H1 (cell line): Measurements from ENCODE around the gene EPB41L4B. TPM values are rescaled to one million over a fixed set of nuclear protein-coding genes. Genes with fewer than 3 reads are reported as not detected.

Experiments
- CTCF ChIA-PET: fragments of 300-600 bp; sonication (Branson Sonifier 250); formaldehyde crosslinking; loops from one replicate; lab custom pipeline; 2021; ENCODE audit not compliant: partially characterized antibody; lab: Charles Lee
- POLR2A ChIA-PET: fragments of 300-600 bp; sonication (Branson Sonifier 250); formaldehyde crosslinking; loops from one replicate; lab custom pipeline; 2021; ENCODE audit warnings: inconsistent platforms; ENCODE audit not compliant: partially characterized antibody; lab: Charles Lee
- DNase-seq, 2 experiments: peaks; one replicate each; pipeline versions ENCODE4 v3.0.0 to v3.0.0-alpha.2; 2010 to 2022; ENCODE audit warnings: low spot score in 2 of 2, low read depth in 1 of 2, mixed read lengths in 1 of 2
- FAIRE-seq: peaks from 2 replicates; lab custom pipeline; 2011; peaks lifted over from hg19 to GRCh38; lab: Jason Lieb, UNC
- H2AFZ ChIP-seq: 2 replicates; pipeline ENCODE4 v1.8.1; 2012; ENCODE audit warnings: low read length, inconsistent platforms
- H2AK5ac ChIP-seq: 2 replicates; pipeline ENCODE4 v1.6.1; 2013; ENCODE audit warnings: low read depth, low read length
- H2BK120ac ChIP-seq: replicated peaks from 2 replicates; pipeline ENCODE3; 2013; ENCODE audit warnings: low read depth, low read length, inconsistent platforms
- H2BK12ac ChIP-seq: 2 replicates; pipeline ENCODE4 v1.6.1; 2013; ENCODE audit warnings: low read depth, low read length
- H2BK15ac ChIP-seq: 2 replicates; pipeline ENCODE4 v1.6.1; 2013; ENCODE audit warnings: low read length
- H2BK20ac ChIP-seq: 2 replicates; pipeline ENCODE4 v1.6.1; 2013; ENCODE audit warnings: low read length
- H2BK5ac ChIP-seq: 2 replicates; pipeline ENCODE4 v1.6.1; 2013; ENCODE audit warnings: low read depth, low read length
- H3K14ac ChIP-seq: 2 replicates; pipeline ENCODE4 v1.6.1; 2013; ENCODE audit warnings: inconsistent platforms; ENCODE audit not compliant: insufficient read length
- H3K18ac ChIP-seq: 2 replicates; pipeline ENCODE4 v1.6.1; 2013; ENCODE audit warnings: low read length; ENCODE audit errors: extremely low read depth
- H3K23ac ChIP-seq: 2 replicates; pipeline ENCODE4 v1.6.1; 2013; ENCODE audit warnings: inconsistent platforms; ENCODE audit not compliant: insufficient read length
- H3K23me2 ChIP-seq: 2 replicates; pipeline ENCODE4 v1.6.1; 2013; ENCODE audit warnings: low read depth, low read length
- H3K27ac ChIP-seq: 2 replicates; pipeline ENCODE4 v1.6.1; 2011; ENCODE audit warnings: low read depth, low read length, inconsistent platforms
- H3K27me3 ChIP-seq, 4 experiments: replicated peaks in 1 of 4; 1 replicate in 1 of 4; 2 replicates in 3 of 4; pipeline versions ENCODE4 v1.6.1 to v1.8.1; 2011 to 2013; ENCODE audit warnings: low read length in 3 of 4, mild to moderate bottlenecking in 3 of 4, inconsistent platforms in 2 of 4, mixed read lengths in 2 of 4, moderate library complexity in 1 of 4; ENCODE audit not compliant: control insufficient read depth in 3 of 4, insufficient read depth in 3 of 4; ENCODE audit errors: extremely low read depth in 1 of 4
- H3K36me3 ChIP-seq, 4 experiments: 2 replicates each; pipeline versions ENCODE4 v1.6.1 to v1.8.1; 2011 to 2013; ENCODE audit warnings: mild to moderate bottlenecking in 4 of 4, low read length in 3 of 4, moderate library complexity in 2 of 4, control low read depth in 1 of 4, inconsistent platforms in 1 of 4; ENCODE audit not compliant: insufficient read depth in 4 of 4, control insufficient read depth in 2 of 4
- H3K4ac ChIP-seq: replicated peaks from 2 replicates; pipeline ENCODE3; 2013; ENCODE audit warnings: low read length, low read depth, mixed read lengths, inconsistent platforms; ENCODE audit not compliant: insufficient read length
- H3K4me1 ChIP-seq, 4 experiments: replicated peaks in 1 of 4; 1 replicate in 1 of 4; 2 replicates in 3 of 4; pipeline versions ENCODE4 v1.6.1 to v1.8.1; 2011 to 2013; ENCODE audit warnings: low read length in 3 of 4, inconsistent platforms in 2 of 4, mixed read lengths in 1 of 4; ENCODE audit not compliant: insufficient read depth in 4 of 4, control insufficient read depth in 3 of 4
- H3K4me2 ChIP-seq, 2 experiments: 2 replicates each; pipeline versions ENCODE4 v1.6.1 to v1.8.1; 2011 to 2013; ENCODE audit warnings: low read depth in 2 of 2, low read length in 2 of 2, control low read depth in 1 of 2, inconsistent platforms in 1 of 2, mild to moderate bottlenecking in 1 of 2; ENCODE audit not compliant: insufficient read depth in 1 of 2
- H3K4me3 ChIP-seq, 4 experiments: fragments of 200-600, 300-600 bp in 1 of 4; sonication (generic), shearing (Covaris generic), sonication (Bioruptor Twin) in 1 of 4; 2 replicates each; pipeline versions ENCODE4 v1.5.1 to v1.8.1; 2011 to 2016; ENCODE audit warnings: low read length in 4 of 4, low read depth in 3 of 4, control low read depth in 2 of 4, inconsistent platforms in 2 of 4, mild to moderate bottlenecking in 2 of 4, mixed read lengths in 1 of 4, moderate library complexity in 1 of 4; ENCODE audit not compliant: insufficient read depth in 2 of 4; ENCODE audit errors: extremely low read depth in 1 of 4
- H3K56ac ChIP-seq: replicated peaks from 2 replicates; pipeline ENCODE3; 2013; ENCODE audit warnings: low read depth, mild to moderate bottlenecking, mixed read lengths, low read length, inconsistent platforms; ENCODE audit not compliant: insufficient read length
- H3K79me1 ChIP-seq: 2 replicates; pipeline ENCODE4 v1.6.1; 2013; ENCODE audit warnings: low read depth, low read length, control low read depth
- H3K79me2 ChIP-seq, 2 experiments: 2 replicates each; pipeline versions ENCODE4 v1.6.1 to v1.8.1; 2012 to 2013; ENCODE audit warnings: low read length in 2 of 2, mild to moderate bottlenecking in 2 of 2, inconsistent platforms in 1 of 2; ENCODE audit not compliant: insufficient read depth in 2 of 2, control insufficient read depth in 1 of 2
- H3K9ac ChIP-seq, 4 experiments: replicated peaks in 1 of 4; 1 replicate in 1 of 4; 2 replicates in 3 of 4; pipeline versions ENCODE4 v1.6.1 to v1.8.1; 2011 to 2013; ENCODE audit warnings: low read depth in 3 of 4, low read length in 3 of 4, control low read depth in 2 of 4, mild to moderate bottlenecking in 2 of 4, moderate library complexity in 2 of 4, inconsistent platforms in 1 of 4; ENCODE audit errors: extremely low read depth in 1 of 4
- H3K9me3 ChIP-seq, 2 experiments: 2 replicates each; pipeline versions ENCODE4 v1.6.1 to v1.8.1; 2012 to 2013; ENCODE audit warnings: mild to moderate bottlenecking in 2 of 2, moderate library complexity in 2 of 2, control low read depth in 1 of 2, inconsistent platforms in 1 of 2, low read depth in 1 of 2, low read length in 1 of 2, mixed read lengths in 1 of 2; ENCODE audit not compliant: insufficient read depth in 2 of 2
- H4K20me1 ChIP-seq, 2 experiments: replicated peaks in 1 of 2; 2 replicates each; pipeline versions ENCODE3 to v1.8.1; 2011 to 2013; ENCODE audit warnings: inconsistent platforms in 2 of 2, low read length in 2 of 2, mild to moderate bottlenecking in 1 of 2; ENCODE audit not compliant: insufficient read depth in 2 of 2, control insufficient read depth in 1 of 2
- H4K5ac ChIP-seq: 2 replicates; pipeline ENCODE4 v1.6.1; 2013; ENCODE audit warnings: low read length, low read depth, mixed read lengths, inconsistent platforms; ENCODE audit not compliant: insufficient read length
- H4K8ac ChIP-seq: 2 replicates; pipeline ENCODE4 v1.8.0; 2013; ENCODE audit warnings: mild to moderate bottlenecking, moderate library complexity, low read length, inconsistent platforms; ENCODE audit not compliant: insufficient read depth; ENCODE audit errors: extremely low read depth
- H4K91ac ChIP-seq: replicated peaks from 2 replicates; pipeline ENCODE3; 2013; ENCODE audit warnings: low read length, mixed read lengths, inconsistent platforms; ENCODE audit not compliant: insufficient read length
- CBX5 ChIP-seq: fragments of 300-800, 300-1000 bp; sonication (generic); IDR thresholded peaks from 2 replicates; pipeline ENCODE4 v1.7.1; 2016; ENCODE audit warnings: antibody characterized with exemption, low read length, low read depth
- GTF2F1 ChIP-seq: IDR thresholded peaks from 2 replicates; pipeline ENCODE4 v1.6.1; 2012; ENCODE audit warnings: low read depth, low read length, improper control_type of control experiment, borderline replicate concordance
- RAD21 ChIP-seq, 2 experiments: IDR thresholded peaks in 1 of 2; conservative IDR thresholded peaks in 1 of 2; 2 replicates each; pipeline ENCODE4 v1.6.1; 2011; ENCODE audit warnings: low read depth in 2 of 2, low read length in 2 of 2, improper control_type of control experiment in 1 of 2, inconsistent platforms in 1 of 2, mild to moderate bottlenecking in 1 of 2, moderate library complexity in 1 of 2
- TAF7 ChIP-seq: optimal IDR thresholded peaks from 2 replicates; pipeline ENCODE3; 2011; ENCODE audit warnings: low read depth, mild to moderate bottlenecking, inconsistent platforms, low read length, moderate library complexity, borderline replicate concordance
- WGBS, 2 experiments: shearing (Covaris generic) in 1 of 2; methylation state at CpG; one replicate each; pipeline versions ENCODE4 v1.1.6 to v1.1.7; 2013 to 2015; ENCODE audit warnings: low lambda C conversion rate in 2 of 2, mixed read lengths in 2 of 2, inconsistent platforms in 1 of 2, low coverage in 1 of 2, missing lambda C conversion rate in 1 of 2; ENCODE audit not compliant: insufficient replicate concordance in 2 of 2, insufficient coverage in 1 of 2, insufficient read length in 1 of 2; ENCODE audit errors: extremely low coverage in 1 of 2, missing lambda C conversion rate in 1 of 2; 5-methylcytosine and 5-hydroxymethylcytosine counted together
- polyA plus RNA-seq, 7 experiments: library from polyadenylated mRNA; depleted of rRNA in 3 of 7; stranded (reverse) in 5 of 7; unstranded in 2 of 7; fragments of >200 nt in 5 of 7; fragments of 200-250 nt in 2 of 7; gene quantifications; 1 replicate in 5 of 7; 2 replicates in 1 of 7; 4 replicates in 1 of 7; pipeline versions ENCODE4 v1.2.1 to v1.2.3, GENCODE V29; 2011 to 2013; ENCODE audit warnings: missing spikeins in 2 of 7, mixed read lengths in 2 of 7
- total RNA-seq: library from RNA; stranded (reverse); fragmentation: NEBNext Ultra II Directional; extraction: Animal tissue kit (Norgen Biotek cat#: 25700); gene quantifications from 2 replicates; pipeline ENCODE4 v1.2.1, GENCODE V29; 2021
- TF ChIP-seq, protein P1 (sequence below), 3 experiments: IDR thresholded peaks; 1 replicate in 2 of 3; 2 replicates in 1 of 3; pipeline versions ENCODE4 v1.5.1 to v1.6.1; 2011; ENCODE audit warnings: low read length in 3 of 3, mild to moderate bottlenecking in 3 of 3, inconsistent platforms in 2 of 3, low read depth in 1 of 3, moderate library complexity in 1 of 3; ENCODE audit not compliant: insufficient read depth in 1 of 3; ENCODE audit errors: control extremely low read depth in 1 of 3
- TF ChIP-seq, protein P2 (sequence below): IDR thresholded peaks from 2 replicates; pipeline ENCODE4 v1.6.1; 2011; ENCODE audit warnings: low read depth, mild to moderate bottlenecking, low read length; ENCODE audit not compliant: insufficient read depth
- TF ChIP-seq, protein P3 (sequence below): IDR thresholded peaks from 2 replicates; pipeline ENCODE4 v1.6.1; 2012; ENCODE audit warnings: inconsistent platforms

EPB41L4B gene
- total and polyA plus RNA-seq, 2 of the 8 experiments (the other 6 are each of a cell fraction or from before 2014, with no cell fraction given): 11.9 to 25.0 TPM

DNA sequence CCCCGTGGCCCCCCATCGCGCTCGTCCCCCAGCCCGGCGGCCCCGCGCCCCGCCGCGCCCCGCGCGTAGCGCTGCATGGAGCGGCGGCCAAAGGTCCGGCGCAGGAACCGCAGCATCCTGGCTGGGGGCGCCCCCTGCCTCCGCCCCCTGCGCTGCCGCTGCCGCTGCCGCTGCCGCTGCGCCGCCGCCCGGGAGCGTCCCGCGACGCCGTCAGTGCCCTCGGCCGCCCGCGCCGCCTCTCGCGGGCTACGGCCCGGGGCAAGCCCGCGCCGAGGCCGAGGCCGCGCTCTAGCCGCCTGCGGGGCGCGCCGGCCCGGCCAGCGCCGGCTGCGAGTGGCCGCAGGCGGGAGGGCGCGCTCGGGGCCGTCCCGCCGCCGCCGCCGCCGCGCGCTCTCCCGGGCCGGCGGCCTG, 523 bp downstream of the EPB41L4B start:
- ChIA-PET POLR2A (interaction anchor here (1.0 to 1.5 kb wide), 4 partner anchors 11 to 78 kb away, joined by 4 to 8 read pairs (median 5); no protein-coding TSS in a partner anchor), CTCF (interaction anchor here (0.6 to 5.7 kb wide), 6 partner anchors 14 to 138 kb away, joined by 3 to 96 read pairs (median 8); no protein-coding TSS in a partner anchor)
- DNase-seq (no peak), FAIRE-seq (no peak)
- Histone ChIP-seq H3K56ac (no peak overlapping the region), H2BK5ac (no peak overlapping the region), H2BK12ac (no peak overlapping the region), H3K18ac (no peak overlapping the region), H3K9me3 (no peaks in the 10 kb centered on the region), H2AFZ (no peak overlapping the region), H3K23ac (no peak overlapping the region), H2BK20ac (no peak overlapping the region), H3K4me3 (peak overlapping the region in 3 of 4 experiments; percentile 81 to 87 (median 81); a peak in 3 of 8 replicates), H3K4me1 (peaks cover 14 to 21% (median 15%) of the 10 kb centered on the region in 4 experiments), H2BK120ac (no peak overlapping the region), H4K91ac (no peak overlapping the region), H4K8ac (no peak overlapping the region), H2AK5ac (no peak overlapping the region), H2BK15ac (no peak overlapping the region), H3K4ac (no peak overlapping the region), H3K9ac (peak overlapping the region in 1 of 4 experiments; percentile 89; a peak in 3 of 7 replicates), H3K14ac (no peak overlapping the region), H3K27me3 (peaks cover 0 to 8% (median 0%) of the 10 kb centered on the region in 4 experiments; a peak in 2 of 7 replicates), H3K27ac (no peak overlapping the region), H4K20me1 (no peaks in the 10 kb centered on the region), H3K79me1 (peaks cover 12% of the 10 kb centered on the region), H3K4me2 (no peak overlapping the region; a peak in 1 of 4 replicates), H3K36me3 (no peaks in the 10 kb centered on the region), H4K5ac (no peak overlapping the region), H3K79me2 (peaks cover 9 to 32% of the 10 kb centered on the region in 2 experiments), H3K23me2 (peaks cover 6% of the 10 kb centered on the region)
- WGBS, 2 experiments: 6% methylated on average over 20 of the region's 77 CpGs; no CpG with 5 or more reads in 1 of the 2 experiments
- TF ChIP-seq, protein P1, sequence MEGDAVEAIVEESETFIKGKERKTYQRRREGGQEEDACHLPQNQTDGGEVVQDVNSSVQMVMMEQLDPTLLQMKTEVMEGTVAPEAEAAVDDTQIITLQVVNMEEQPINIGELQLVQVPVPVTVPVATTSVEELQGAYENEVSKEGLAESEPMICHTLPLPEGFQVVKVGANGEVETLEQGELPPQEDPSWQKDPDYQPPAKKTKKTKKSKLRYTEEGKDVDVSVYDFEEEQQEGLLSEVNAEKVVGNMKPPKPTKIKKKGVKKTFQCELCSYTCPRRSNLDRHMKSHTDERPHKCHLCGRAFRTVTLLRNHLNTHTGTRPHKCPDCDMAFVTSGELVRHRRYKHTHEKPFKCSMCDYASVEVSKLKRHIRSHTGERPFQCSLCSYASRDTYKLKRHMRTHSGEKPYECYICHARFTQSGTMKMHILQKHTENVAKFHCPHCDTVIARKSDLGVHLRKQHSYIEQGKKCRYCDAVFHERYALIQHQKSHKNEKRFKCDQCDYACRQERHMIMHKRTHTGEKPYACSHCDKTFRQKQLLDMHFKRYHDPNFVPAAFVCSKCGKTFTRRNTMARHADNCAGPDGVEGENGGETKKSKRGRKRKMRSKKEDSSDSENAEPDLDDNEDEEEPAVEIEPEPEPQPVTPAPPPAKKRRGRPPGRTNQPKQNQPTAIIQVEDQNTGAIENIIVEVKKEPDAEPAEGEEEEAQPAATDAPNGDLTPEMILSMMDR (IDR thresholded peaks at IDR 0.05; ENCODE audit: control extremely low read depth in 1 of 3, insufficient read depth in 1 of 3, low read depth in 1 of 3, low read length in 3 of 3): peak in 1 of 3 experiments; percentile 2; a peak in 1 of 4 replicates
- TF ChIP-seq CBX5 (no peak), GTF2F1 (no peak), RAD21 (IDR thresholded peaks at IDR 0.05 in 1 of 2, conservative IDR thresholded peaks at IDR 0.05 in 1 of 2; ENCODE audit: low read depth in 2 of 2, low read length in 2 of 2) (peak in 1 of 2 experiments; percentile 9; a peak in 1 of 4 replicates), TAF7 (no peak)
- TF ChIP-seq, protein P2, sequence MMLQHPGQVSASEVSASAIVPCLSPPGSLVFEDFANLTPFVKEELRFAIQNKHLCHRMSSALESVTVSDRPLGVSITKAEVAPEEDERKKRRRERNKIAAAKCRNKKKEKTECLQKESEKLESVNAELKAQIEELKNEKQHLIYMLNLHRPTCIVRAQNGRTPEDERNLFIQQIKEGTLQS: no peak
- TF ChIP-seq, protein P3, sequence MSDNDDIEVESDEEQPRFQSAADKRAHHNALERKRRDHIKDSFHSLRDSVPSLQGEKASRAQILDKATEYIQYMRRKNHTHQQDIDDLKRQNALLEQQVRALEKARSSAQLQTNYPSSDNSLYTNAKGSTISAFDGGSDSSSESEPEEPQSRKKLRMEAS: no peak
